Liver (tissue), 3 donors: ENCODE results near the gene BRINP3.

Experiments
- CTCF ChIP-seq: fragments of 150-350 bp; IDR thresholded peaks from 2 replicates; pipeline ENCODE4 v1.5.1; 2017; ENCODE audit warnings: improper control_type of control experiment, low read depth, low read length; ENCODE audit not compliant: missing input control
- FOXA1 ChIP-seq: IDR thresholded peaks from 2 replicates; pipeline ENCODE4 v1.6.1; 2016; ENCODE audit warnings: antibody characterized with exemption
- GABPA ChIP-seq, 2 donors: IDR thresholded peaks in 1 of 2; conservative IDR thresholded peaks in 1 of 2; 2 replicates each; pipeline ENCODE4 v1.6.1; 2016; ENCODE audit warnings: antibody characterized with exemption in 2 of 2, mild to moderate bottlenecking in 1 of 2, moderate library complexity in 1 of 2
- HNF4G ChIP-seq: IDR thresholded peaks from 2 replicates; pipeline ENCODE4 v1.6.1; 2016; ENCODE audit warnings: antibody characterized with exemption
- JUND ChIP-seq, 2 donors: IDR thresholded peaks; 2 replicates each; pipeline ENCODE4 v1.6.1; 2016; ENCODE audit warnings: antibody characterized with exemption in 2 of 2
- RAD21 ChIP-seq, 2 donors: IDR thresholded peaks; 2 replicates each; pipeline ENCODE4 v1.6.1; 2016; ENCODE audit warnings: antibody characterized with exemption in 2 of 2, mild to moderate bottlenecking in 2 of 2
- TF ChIP-seq, protein P1 (sequence below): IDR thresholded peaks from 2 replicates; pipeline ENCODE4 v1.6.1; 2016; ENCODE audit warnings: antibody characterized with exemption
- donor health status: healthy.
- donor health status: healthy.

- TF ChIP-seq, protein P1, sequence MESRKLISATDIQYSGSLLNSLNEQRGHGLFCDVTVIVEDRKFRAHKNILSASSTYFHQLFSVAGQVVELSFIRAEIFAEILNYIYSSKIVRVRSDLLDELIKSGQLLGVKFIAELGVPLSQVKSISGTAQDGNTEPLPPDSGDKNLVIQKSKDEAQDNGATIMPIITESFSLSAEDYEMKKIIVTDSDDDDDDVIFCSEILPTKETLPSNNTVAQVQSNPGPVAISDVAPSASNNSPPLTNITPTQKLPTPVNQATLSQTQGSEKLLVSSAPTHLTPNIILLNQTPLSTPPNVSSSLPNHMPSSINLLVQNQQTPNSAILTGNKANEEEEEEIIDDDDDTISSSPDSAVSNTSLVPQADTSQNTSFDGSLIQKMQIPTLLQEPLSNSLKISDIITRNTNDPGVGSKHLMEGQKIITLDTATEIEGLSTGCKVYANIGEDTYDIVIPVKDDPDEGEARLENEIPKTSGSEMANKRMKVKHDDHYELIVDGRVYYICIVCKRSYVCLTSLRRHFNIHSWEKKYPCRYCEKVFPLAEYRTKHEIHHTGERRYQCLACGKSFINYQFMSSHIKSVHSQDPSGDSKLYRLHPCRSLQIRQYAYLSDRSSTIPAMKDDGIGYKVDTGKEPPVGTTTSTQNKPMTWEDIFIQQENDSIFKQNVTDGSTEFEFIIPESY, result no peak
- no peak for TF ChIP-seq JUND (IDR thresholded peaks at IDR 0.05)
- TF ChIP-seq CTCF, result no peak
- TF ChIP-seq FOXA1, result no peak
- TF ChIP-seq RAD21 (IDR thresholded peaks at IDR 0.05), result peak; percentile 42 to 43
- TF ChIP-seq HNF4G, result no peak
- TF ChIP-seq GABPA (IDR thresholded peaks at IDR 0.05 in 1 of 2, conservative IDR thresholded peaks at IDR 0.05 in 1 of 2), result no peak
These were observed 41.0 kb downstream of the BRINP3 start for GRCh38 chr1:190436615-190437014.
